DOHH2 (cell line): ENCODE results near the gene ANKS1B.
"Not testable (repeated sequence)": the region's sequence is repeated elsewhere in the genome, so short reads cannot be mapped to it uniquely, and the experiment has no call there.

Experiments used
- H3F3A ChIP-seq: fragments of 200-600 bp; sonication (generic), shearing (Covaris generic); 2 replicates; pipeline ENCODE4 v1.6.0; 2016; ENCODE audit warnings: antibody characterized with exemption, mild to moderate bottlenecking; ENCODE audit not compliant: control insufficient read depth, insufficient read depth
- H3K27ac ChIP-seq: fragments of 200-600 bp; sonication (generic); 2 replicates; pipeline ENCODE4 v1.5.1; 2014; ENCODE audit warnings: low read depth, mild to moderate bottlenecking, low read length, moderate library complexity
- H3K27me3 ChIP-seq: fragments of 200-600 bp; sonication (generic); 2 replicates; pipeline ENCODE4 v1.6.1; 2014; ENCODE audit warnings: mild to moderate bottlenecking, low read length, mixed read lengths; ENCODE audit not compliant: control insufficient read depth
- H3K36me3 ChIP-seq: fragments of 200-600 bp; sonication (generic); 2 replicates; pipeline ENCODE4 v1.6.1; 2014; ENCODE audit warnings: mild to moderate bottlenecking, low read length, moderate library complexity, mixed read lengths; ENCODE audit not compliant: control insufficient read depth
- H3K4me1 ChIP-seq: fragments of 200-600 bp; sonication (generic); 2 replicates; pipeline ENCODE4 v1.6.1; 2014; ENCODE audit warnings: mild to moderate bottlenecking, low read length, mixed read lengths; ENCODE audit not compliant: control insufficient read depth
- H3K4me2 ChIP-seq: fragments of 200-600 bp; sonication (generic); 2 replicates; pipeline ENCODE4 v1.6.0; 2014; ENCODE audit warnings: mild to moderate bottlenecking, low read length, moderate library complexity
- H3K4me3 ChIP-seq: fragments of 200-600 bp; sonication (generic); 2 replicates; pipeline ENCODE4 v1.5.1; 2014; ENCODE audit warnings: mild to moderate bottlenecking, low read length, mixed read lengths
- H3K79me2 ChIP-seq: fragments of 200-600 bp; sonication (generic); 2 replicates; pipeline ENCODE4 v1.6.1; 2014; ENCODE audit warnings: mild to moderate bottlenecking, low read length, mixed read lengths; ENCODE audit not compliant: control insufficient read depth
- H3K9me2 ChIP-seq: fragments of 200-600 bp; sonication (generic); replicated peaks from 2 replicates; pipeline ENCODE4 v1.6.1; 2014; ENCODE audit warnings: mild to moderate bottlenecking, low read length, mixed read lengths; ENCODE audit not compliant: control insufficient read depth
- H3K9me3 ChIP-seq: fragments of 200-600 bp; sonication (generic); 2 replicates; pipeline ENCODE4 v1.6.1; 2014; ENCODE audit warnings: antibody characterized with exemption, low read length, mixed read lengths; ENCODE audit not compliant: control insufficient read depth, insufficient read depth
- H4K20me1 ChIP-seq: fragments of 200-600 bp; sonication (generic); 2 replicates; pipeline ENCODE4 v1.6.0; 2014; ENCODE audit warnings: low read depth, mild to moderate bottlenecking, antibody characterized with exemption, low read length, moderate library complexity; ENCODE audit not compliant: control insufficient read depth, insufficient read depth
- CTCF ChIP-seq: fragments of 200-600 bp; sonication (generic); IDR thresholded peaks from one replicate; pipeline ENCODE4 v1.5.1; 2014; ENCODE audit warnings: antibody characterized with exemption, mild to moderate bottlenecking, low read depth, low read length; ENCODE audit not compliant: poor library complexity, severe bottlenecking
- EZH2phosphoT487 ChIP-seq: fragments of 200-600 bp; sonication (generic); IDR thresholded peaks from 2 replicates; pipeline ENCODE4 v1.6.1; 2017; ENCODE audit warnings: borderline replicate concordance, mild to moderate bottlenecking, antibody characterized with exemption, low read length, moderate library complexity, mixed read lengths

ANKS1B gene

DNA sequence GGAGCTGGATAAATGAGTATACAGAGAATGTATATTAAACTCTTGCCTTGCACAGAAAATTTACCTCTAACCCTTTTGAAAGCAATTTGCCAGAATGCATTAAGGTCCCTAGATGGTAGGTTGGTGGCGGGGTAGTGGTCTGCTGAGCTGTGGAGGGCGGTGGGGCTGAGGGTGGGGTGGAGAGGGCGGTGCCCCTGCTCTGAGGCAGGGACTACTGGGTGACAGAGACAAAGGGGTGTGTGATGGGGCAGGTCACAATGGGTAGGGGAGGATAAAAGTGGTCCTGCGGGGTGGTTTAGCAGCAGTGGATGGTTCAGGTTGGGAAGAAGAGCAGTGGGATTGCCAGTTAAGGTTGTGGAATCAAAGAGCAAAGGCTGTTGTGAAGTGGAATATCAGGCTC lies 337.3 kb downstream of the ANKS1B start, which contains the start of gene GARIN6:
TSS of gene GARIN6 (plus strand) at position 301 of the 400 bp plus-strand sequence. CDS start 422 bp downstream, outside the sequence.
- Histone ChIP-seq H3K79me2 (no peaks in the 10 kb centered on the region), H3K4me1 (no peaks in the 10 kb centered on the region), H3K27ac (no peak within 1 kb of the TSS), H3K9me3 (peaks cover 9% of the 10 kb centered on the region; the same call in 1 of the 2 replicates), H4K20me1 (no peaks in the 10 kb centered on the region), H3F3A (no peaks in the 10 kb centered on the region), H3K9me2 (no peaks in the 10 kb centered on the region), H3K4me3 (no peak within 1 kb of the TSS), H3K27me3 (no peaks in the 10 kb centered on the region), H3K36me3 (no peaks in the 10 kb centered on the region), H3K4me2 (no peak within 1 kb of the TSS)
- TF ChIP-seq EZH2phosphoT487 (no peak), CTCF (no peak)

DNA sequence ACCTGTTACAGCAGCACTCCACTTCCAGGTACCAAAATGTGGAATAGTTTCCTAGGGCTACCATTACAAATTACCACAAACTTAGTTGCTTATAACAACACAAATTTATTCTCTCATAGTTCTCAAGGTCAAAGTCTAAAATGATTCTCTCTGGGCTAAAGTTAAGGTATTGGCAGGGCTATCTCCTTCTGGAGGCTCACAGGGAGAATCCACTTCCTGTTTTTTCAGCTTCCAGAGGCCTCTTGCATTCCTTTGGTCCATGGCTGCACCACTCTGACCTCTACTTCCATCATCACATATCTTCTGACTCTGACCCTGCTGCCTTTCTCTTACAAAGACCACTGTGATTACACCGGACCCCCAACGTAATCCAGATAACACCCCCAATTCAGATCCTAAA lies 340.1 kb downstream of the ANKS1B start:
- no peak overlapping the region for H3K27ac ChIP-seq
- TF ChIP-seq CTCF (no peak), EZH2phosphoT487 (no peak)
- no peaks in the 10 kb centered on the region for H3K4me1 ChIP-seq
- no peaks in the 10 kb centered on the region for H3K79me2 ChIP-seq
- H3K4me2 ChIP-seq = no peak overlapping the region
- H3K27me3 ChIP-seq = no peaks in the 10 kb centered on the region
- H3F3A ChIP-seq = no peaks in the 10 kb centered on the region
- H3K9me2 ChIP-seq = no peaks in the 10 kb centered on the region
- peaks cover 10% of the 10 kb centered on the region; the same call in 1 of the 2 replicates for H3K9me3 ChIP-seq
- H3K4me3 ChIP-seq = no peak overlapping the region
- no peaks in the 10 kb centered on the region for H3K36me3 ChIP-seq
- H4K20me1 ChIP-seq = no peaks in the 10 kb centered on the region

GRCh38 chr12:99627459-99627858 lies 357.3 kb downstream of the ANKS1B start:
- Histone ChIP-seq H3K27ac (no peak overlapping the region), H3K27me3 (no peaks in the 10 kb centered on the region), H3K9me2 (no peaks in the 10 kb centered on the region), H3K4me1 (0 out of 2 replicates have a peak, but pooled peaks cover 7% of the 10 kb centered on the region), H3F3A (no peaks in the 10 kb centered on the region), H3K79me2 (no peaks in the 10 kb centered on the region), H3K36me3 (no peaks in the 10 kb centered on the region), H3K9me3 (peaks cover 22% of the 10 kb centered on the region; the same call in 1 of the 2 replicates), H4K20me1 (no peaks in the 10 kb centered on the region), H3K4me3 (no peak overlapping the region), H3K4me2 (no peak overlapping the region)
- no peak for TF ChIP-seq CTCF
- TF ChIP-seq EZH2phosphoT487 = no peak

DNA sequence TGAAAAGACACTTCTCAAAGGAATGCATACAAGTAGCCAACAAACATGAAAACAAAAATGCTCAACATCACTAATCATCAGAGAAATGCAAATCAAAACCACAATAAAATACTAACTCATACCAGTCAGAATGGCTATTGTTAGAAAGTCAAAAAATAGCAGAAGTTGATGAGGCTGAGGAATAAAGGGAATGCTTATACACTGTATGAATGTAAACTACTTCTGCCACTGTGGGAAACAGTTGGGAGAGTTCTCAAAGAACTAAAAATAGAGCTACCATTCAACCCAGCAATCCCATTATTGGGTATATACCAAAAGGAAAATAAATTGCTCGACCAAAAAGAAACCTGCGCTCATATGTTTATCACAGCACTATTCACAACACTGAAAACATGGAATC lies 360.1 kb downstream of the ANKS1B start:
- H3K79me2 ChIP-seq, H3K4me3 ChIP-seq, H3K9me2 ChIP-seq, H3K27ac ChIP-seq, H3F3A ChIP-seq, H3K27me3 ChIP-seq, H3K36me3 ChIP-seq, H4K20me1 ChIP-seq, H3K4me2 ChIP-seq: not testable (repeated sequence)
- Histone ChIP-seq H3K9me3 (peaks cover 36% of the 10 kb centered on the region), H3K4me1 (peaks cover 14% of the 10 kb centered on the region)
